CD14-positive monocyte (primary cell): ENCODE data around the gene NRXN3. TPM values are rescaled to one million over a fixed set of nuclear protein-coding genes. Genes with fewer than 3 reads are reported as not detected.

Experiments used
- DNase-seq, 3 donors: peaks; one replicate each; pipeline ENCODE4 v3.0.0-alpha.2; 2011 to 2022
- H2AFZ ChIP-seq: 2 replicates; pipeline ENCODE4 v1.6.0; 2012; ENCODE audit warnings: mild to moderate bottlenecking, low read depth, low read length, inconsistent platforms; ENCODE audit not compliant: insufficient read depth, poor library complexity, severe bottlenecking
- H3K27ac ChIP-seq, 2 donors: 1 replicate in 1 of 2; 2 replicates in 1 of 2; pipeline ENCODE4 v1.5.1; 2012 to 2013; ENCODE audit warnings: low read length in 2 of 2, control low read depth in 1 of 2, inconsistent platforms in 1 of 2, low read depth in 1 of 2, mild to moderate bottlenecking in 1 of 2
- H3K27me3 ChIP-seq, 2 donors: one replicate each; pipeline versions ENCODE4 v1.6.0 to v1.6.1; 2011 to 2013; ENCODE audit warnings: low read length in 2 of 2; ENCODE audit not compliant: control insufficient read depth in 2 of 2, insufficient read depth in 2 of 2
- H3K36me3 ChIP-seq, 2 donors: replicated peaks in 1 of 2; 1 replicate in 1 of 2; 2 replicates in 1 of 2; pipeline versions ENCODE4 v1.5.1 to v1.6.1; 2012 to 2013; ENCODE audit warnings: low read length in 2 of 2, control low read depth in 1 of 2, inconsistent platforms in 1 of 2, mild to moderate bottlenecking in 1 of 2; ENCODE audit not compliant: insufficient read depth in 2 of 2, control insufficient read depth in 1 of 2
- H3K4me1 ChIP-seq, 2 donors: 1 replicate in 1 of 2; 2 replicates in 1 of 2; pipeline versions ENCODE4 v1.5.1 to v1.6.1; 2012 to 2013; ENCODE audit warnings: low read length in 2 of 2, control low read depth in 1 of 2, inconsistent platforms in 1 of 2, mild to moderate bottlenecking in 1 of 2, moderate library complexity in 1 of 2; ENCODE audit not compliant: insufficient read depth in 2 of 2, control insufficient read depth in 1 of 2
- H3K4me2 ChIP-seq: replicated peaks from 2 replicates; pipeline ENCODE3; 2012; ENCODE audit warnings: low read length, moderate library complexity, mild to moderate bottlenecking; ENCODE audit not compliant: poor library complexity, severe bottlenecking; ENCODE audit errors: extremely low read depth
- H3K4me3 ChIP-seq, 3 experiments: fragments of 200-600 bp in 1 of 3; sonication (generic) in 1 of 3; replicated peaks in 1 of 3; 1 replicate in 2 of 3; 2 replicates in 1 of 3; pipeline ENCODE4 v1.5.1; 2011 to 2013; ENCODE audit warnings: low read length in 3 of 3, mild to moderate bottlenecking in 3 of 3, control low read depth in 2 of 3, low read depth in 2 of 3, inconsistent platforms in 1 of 3, moderate library complexity in 1 of 3
- H3K79me2 ChIP-seq: 2 replicates; pipeline ENCODE4 v1.6.0; 2012; ENCODE audit warnings: mild to moderate bottlenecking, control low read depth, inconsistent platforms, low read length, moderate library complexity; ENCODE audit not compliant: insufficient read depth
- H3K9ac ChIP-seq: 2 replicates; pipeline ENCODE4 v1.6.0; 2017; ENCODE audit warnings: low read length, mild to moderate bottlenecking; ENCODE audit not compliant: insufficient read depth, poor library complexity, severe bottlenecking
- H3K9me3 ChIP-seq, 2 donors: replicated peaks in 1 of 2; 1 replicate in 1 of 2; 2 replicates in 1 of 2; pipeline versions ENCODE4 v1.5.1 to v1.6.1; 2012 to 2013; ENCODE audit warnings: low read length in 2 of 2, control low read depth in 1 of 2; ENCODE audit not compliant: control insufficient read depth in 1 of 2, insufficient read depth in 1 of 2
- H4K20me1 ChIP-seq: 2 replicates; pipeline ENCODE4 v1.6.0; 2012; ENCODE audit warnings: mild to moderate bottlenecking, low read length, control low read depth, moderate library complexity; ENCODE audit not compliant: insufficient read depth
- H3K27ac Mint-ChIP-seq, 7 donors: one replicate each; pipeline ENCODE4 v1.8.0; 2020; ENCODE audit warnings: mild to moderate bottlenecking in 7 of 7, mixed read lengths in 7 of 7, moderate library complexity in 6 of 7, inconsistent platforms in 2 of 7
- H3K27me3 Mint-ChIP-seq, 3 donors: one replicate each; pipeline ENCODE4 v1.8.0; 2021 to 2022; ENCODE audit warnings: low read depth in 3 of 3, mild to moderate bottlenecking in 3 of 3, mixed read lengths in 3 of 3, moderate library complexity in 3 of 3, inconsistent platforms in 1 of 3
- H3K36me3 Mint-ChIP-seq, 2 donors: one replicate each; pipeline ENCODE4 v1.8.0; 2020; ENCODE audit warnings: mixed read lengths in 2 of 2, inconsistent platforms in 1 of 2, mild to moderate bottlenecking in 1 of 2
- H3K4me1 Mint-ChIP-seq: one replicate; pipeline ENCODE4 v1.8.0; 2020; ENCODE audit warnings: mild to moderate bottlenecking, mixed read lengths
- H3K4me3 Mint-ChIP-seq, 2 donors: one replicate each; pipeline ENCODE4 v1.8.0; 2020; ENCODE audit warnings: mild to moderate bottlenecking in 2 of 2, mixed read lengths in 2 of 2, moderate library complexity in 1 of 2
- H3K9me3 Mint-ChIP-seq, 7 donors: one replicate each; pipeline ENCODE4 v1.8.0; 2020 to 2022; ENCODE audit warnings: mixed read lengths in 7 of 7, mild to moderate bottlenecking in 6 of 7, moderate library complexity in 6 of 7, inconsistent platforms in 2 of 7
- WGBS: methylation state at CpG from one replicate; pipeline ENCODE4 v1.1.5; 2013; ENCODE audit warnings: missing lambda C conversion rate; ENCODE audit not compliant: insufficient coverage; 5-methylcytosine and 5-hydroxymethylcytosine counted together
- intact Hi-C, 2 donors: fragments of 100-400 bp; cut with micrococcal nuclease; formaldehyde crosslinking; loops; one replicate each; pipeline versions ENCODE4 v1.15.0 to v1.15.1; 2023
- polyA plus RNA-seq, 3 donors: library from polyadenylated mRNA; depleted of rRNA in 1 of 3; unstranded in 2 of 3; stranded (reverse) in 1 of 3; fragments of 300-500 nt in 2 of 3; fragments of >200 nt in 1 of 3; fragmentation: Illumina TruSeq in 2 of 3; gene quantifications; 1 replicate in 2 of 3; 2 replicates in 1 of 3; pipeline ENCODE4 v1.2.3, GENCODE V29; 2012 to 2021
- TF ChIP-seq, protein P1 (sequence below): fragments of 200-600 bp; IDR thresholded peaks from one replicate; pipeline ENCODE4 v1.8.0; 2022; ENCODE audit warnings: antibody characterized with exemption, mild to moderate bottlenecking

NRXN3 gene
- polyA plus RNA-seq, 3 donors: not detected

DNA sequence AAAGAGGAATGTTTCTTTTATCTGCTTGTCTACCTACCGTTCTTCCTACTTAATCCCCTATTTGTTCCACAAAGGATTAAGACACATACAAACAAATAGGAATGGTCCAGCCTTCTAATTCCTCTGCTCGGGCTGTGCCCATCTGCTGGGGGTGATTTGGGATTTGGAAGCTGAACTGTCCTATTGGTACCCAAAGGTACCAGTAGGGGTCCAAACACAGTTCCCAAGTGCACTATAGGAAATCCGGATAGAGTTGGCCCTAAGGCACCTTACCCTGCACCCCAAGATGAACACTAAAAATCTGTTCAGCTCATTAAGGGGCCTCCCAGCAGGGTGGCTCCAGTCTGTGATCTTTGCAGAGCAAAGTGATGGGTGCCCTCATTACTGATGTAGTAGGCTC, 566.9 kb downstream of the NRXN3 start:
- no peaks in the 10 kb centered on the region for H3K79me2 ChIP-seq
- H3K9ac ChIP-seq: no peak overlapping the region
- Mint-ChIP-seq H3K36me3 (no peaks in the 10 kb centered on the region), H3K27me3 (no peaks in the 10 kb centered on the region), H3K4me1 (no peaks in the 10 kb centered on the region), H3K9me3 (peaks cover 0 to 2% (median 0%) of the 10 kb centered on the region in 7 donors), H3K27ac (no peak overlapping the region), H3K4me3 (no peak overlapping the region)
- H2AFZ ChIP-seq: no peak overlapping the region
- 60% methylated on average over 1 of the region's 3 CpGs for WGBS
- no peaks in the 10 kb centered on the region for H3K36me3 ChIP-seq
- H3K4me1 ChIP-seq: no peaks in the 10 kb centered on the region
- no peaks in the 10 kb centered on the region for H3K9me3 ChIP-seq
- no peaks in the 10 kb centered on the region for H3K27me3 ChIP-seq
- no peaks in the 10 kb centered on the region for H4K20me1 ChIP-seq
- no peak overlapping the region for H3K27ac ChIP-seq
- intact Hi-C loops: no loop called here
- H3K4me3 ChIP-seq: no peak overlapping the region
- no peak for DNase-seq
- TF ChIP-seq, protein P1, sequence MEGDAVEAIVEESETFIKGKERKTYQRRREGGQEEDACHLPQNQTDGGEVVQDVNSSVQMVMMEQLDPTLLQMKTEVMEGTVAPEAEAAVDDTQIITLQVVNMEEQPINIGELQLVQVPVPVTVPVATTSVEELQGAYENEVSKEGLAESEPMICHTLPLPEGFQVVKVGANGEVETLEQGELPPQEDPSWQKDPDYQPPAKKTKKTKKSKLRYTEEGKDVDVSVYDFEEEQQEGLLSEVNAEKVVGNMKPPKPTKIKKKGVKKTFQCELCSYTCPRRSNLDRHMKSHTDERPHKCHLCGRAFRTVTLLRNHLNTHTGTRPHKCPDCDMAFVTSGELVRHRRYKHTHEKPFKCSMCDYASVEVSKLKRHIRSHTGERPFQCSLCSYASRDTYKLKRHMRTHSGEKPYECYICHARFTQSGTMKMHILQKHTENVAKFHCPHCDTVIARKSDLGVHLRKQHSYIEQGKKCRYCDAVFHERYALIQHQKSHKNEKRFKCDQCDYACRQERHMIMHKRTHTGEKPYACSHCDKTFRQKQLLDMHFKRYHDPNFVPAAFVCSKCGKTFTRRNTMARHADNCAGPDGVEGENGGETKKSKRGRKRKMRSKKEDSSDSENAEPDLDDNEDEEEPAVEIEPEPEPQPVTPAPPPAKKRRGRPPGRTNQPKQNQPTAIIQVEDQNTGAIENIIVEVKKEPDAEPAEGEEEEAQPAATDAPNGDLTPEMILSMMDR: no peak
- no peak overlapping the region for H3K4me2 ChIP-seq

DNA sequence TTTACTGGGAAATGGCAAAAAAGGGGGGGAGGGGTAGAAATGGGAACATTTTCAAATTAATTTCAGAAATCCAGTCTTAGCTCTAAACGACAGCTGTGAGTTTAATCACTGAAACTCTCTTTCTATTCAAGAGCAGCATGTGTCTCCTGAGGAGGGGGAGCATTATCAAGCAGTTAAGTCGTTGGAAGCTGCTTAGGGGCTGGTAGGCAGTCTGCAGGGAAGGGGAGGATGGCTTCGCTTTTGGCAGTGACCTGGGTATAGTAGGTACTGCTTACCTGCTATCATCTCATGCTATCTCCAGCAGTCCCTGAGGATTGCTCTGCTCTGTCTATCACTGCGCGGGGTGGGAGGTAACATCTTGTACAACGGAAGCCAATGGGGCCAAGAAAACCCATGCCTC, 567.4 kb downstream of the NRXN3 start:
- H3K9ac ChIP-seq: no peak overlapping the region
- no peaks in the 10 kb centered on the region for H3K79me2 ChIP-seq
- no peaks in the 10 kb centered on the region for H3K27me3 ChIP-seq
- TF ChIP-seq, protein P1: no peak
- H2AFZ ChIP-seq: no peak overlapping the region
- no peak overlapping the region for H3K4me3 Mint-ChIP-seq
- no peak overlapping the region for H3K27ac Mint-ChIP-seq
- no peaks in the 10 kb centered on the region for H3K9me3 ChIP-seq
- H3K4me1 ChIP-seq: no peaks in the 10 kb centered on the region
- no peak overlapping the region for H3K4me2 ChIP-seq
- DNase-seq: no peak
- no peaks in the 10 kb centered on the region for H4K20me1 ChIP-seq
- H3K36me3 Mint-ChIP-seq: no peaks in the 10 kb centered on the region
- H3K9me3 Mint-ChIP-seq: peaks cover 0 to 2% (median 0%) of the 10 kb centered on the region in 7 donors
- WGBS: no CpG with 5 or more reads among the region's 6 CpGs
- H3K4me3 ChIP-seq: no peak overlapping the region
- H3K27me3 Mint-ChIP-seq: no peaks in the 10 kb centered on the region
- H3K27ac ChIP-seq: no peak overlapping the region
- no peaks in the 10 kb centered on the region for H3K4me1 Mint-ChIP-seq
- intact Hi-C loops: no loop called here
- H3K36me3 ChIP-seq: no peaks in the 10 kb centered on the region
